Right lobe of liver (tissue), 4 donors: ENCODE data around the gene KLF2.

ENCODE experiments used
- POLR2A ChIP-seq: fragments of 450-650 bp; IDR thresholded peaks from one replicate; pipeline ENCODE4 v1.6.1; 2017; ENCODE audit warnings: antibody characterized with exemption, mild to moderate bottlenecking
- TF ChIP-seq, protein P1 (sequence below), 4 donors: fragments of 200-600 bp in 3 of 4; fragments of 450-650 bp in 1 of 4; IDR thresholded peaks; one replicate each; pipeline versions ENCODE4 v1.5.1 to v1.8.0; 2016 to 2022; ENCODE audit warnings: antibody characterized with exemption in 4 of 4, mild to moderate bottlenecking in 2 of 4
- donor health status: DM: no; HTN: no; CAD: no.
- donor health status: DM: no; HTN: no; CAD: no.
- donor health status: DM: no; HTN: yes; CAD: no.

- no peak for TF ChIP-seq POLR2A
- TF ChIP-seq, protein P1, sequence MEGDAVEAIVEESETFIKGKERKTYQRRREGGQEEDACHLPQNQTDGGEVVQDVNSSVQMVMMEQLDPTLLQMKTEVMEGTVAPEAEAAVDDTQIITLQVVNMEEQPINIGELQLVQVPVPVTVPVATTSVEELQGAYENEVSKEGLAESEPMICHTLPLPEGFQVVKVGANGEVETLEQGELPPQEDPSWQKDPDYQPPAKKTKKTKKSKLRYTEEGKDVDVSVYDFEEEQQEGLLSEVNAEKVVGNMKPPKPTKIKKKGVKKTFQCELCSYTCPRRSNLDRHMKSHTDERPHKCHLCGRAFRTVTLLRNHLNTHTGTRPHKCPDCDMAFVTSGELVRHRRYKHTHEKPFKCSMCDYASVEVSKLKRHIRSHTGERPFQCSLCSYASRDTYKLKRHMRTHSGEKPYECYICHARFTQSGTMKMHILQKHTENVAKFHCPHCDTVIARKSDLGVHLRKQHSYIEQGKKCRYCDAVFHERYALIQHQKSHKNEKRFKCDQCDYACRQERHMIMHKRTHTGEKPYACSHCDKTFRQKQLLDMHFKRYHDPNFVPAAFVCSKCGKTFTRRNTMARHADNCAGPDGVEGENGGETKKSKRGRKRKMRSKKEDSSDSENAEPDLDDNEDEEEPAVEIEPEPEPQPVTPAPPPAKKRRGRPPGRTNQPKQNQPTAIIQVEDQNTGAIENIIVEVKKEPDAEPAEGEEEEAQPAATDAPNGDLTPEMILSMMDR (IDR thresholded peaks at IDR 0.05), result no peak
Measured at GRCh38 chr19:16368385-16369305, 44.0 kb downstream of the KLF2 start.
